HG02981 (cell line): ENCODE measurements around the gene HOXC9.

Experiments used
- ATAC-seq: cut with Tn5 transposase; IDR thresholded peaks from one replicate; pipeline ENCODE4 v1.9.1; 2021; ENCODE audit warnings: mild to moderate bottlenecking, moderate library complexity; ENCODE audit not compliant: unreplicated experiment

HOXC9 gene

GRCh38 chr12:54011665-54012532 is 11.9 kb downstream of the HOXC9 start:
- no peak for ATAC-seq

- ATAC-seq: no peak
These were observed 12.9 kb downstream of the HOXC9 start for GRCh38 chr12:54012631-54013409.

- no peak for ATAC-seq
These were observed 14.5 kb downstream of the HOXC9 start for GRCh38 chr12:54014377-54015017.

GRCh38 chr12:54015018-54015931 is 15.3 kb downstream of the HOXC9 start:
- no peak for ATAC-seq

GRCh38 chr12:54016051-54016450 is 16.1 kb downstream of the HOXC9 start:
- no peak for ATAC-seq

- ATAC-seq: no peak
These were observed 16.6 kb downstream of the HOXC9 start for GRCh38 chr12:54016478-54016964.

- ATAC-seq: peak; percentile 19
These were observed 17.2 kb downstream of the HOXC9 start for GRCh38 chr12:54017027-54017788.

GRCh38 chr12:54017878-54018467 is 18.0 kb downstream of the HOXC9 start:
- peak; percentile 73 for ATAC-seq

- ATAC-seq: no peak
These were observed 18.6 kb downstream of the HOXC9 start for GRCh38 chr12:54018468-54018984.

GRCh38 chr12:54019091-54019811 is 19.3 kb downstream of the HOXC9 start:
- ATAC-seq: no peak

GRCh38 chr12:54019924-54020590 is 20.1 kb downstream of the HOXC9 start:
- ATAC-seq: no peak

- no peak for ATAC-seq
These were observed 20.8 kb downstream of the HOXC9 start for GRCh38 chr12:54020591-54021405.

GRCh38 chr12:54021432-54022013 is 21.6 kb downstream of the HOXC9 start:
- no peak for ATAC-seq

GRCh38 chr12:54022960-54023884 is 23.3 kb downstream of the HOXC9 start:
- ATAC-seq: no peak

- ATAC-seq: no peak
These were observed 24.2 kb downstream of the HOXC9 start for GRCh38 chr12:54024127-54024526.
